NK-92 (cell line): ENCODE measurements around the gene UBE2S.
A peak's percentile ranks its signal among the peaks of the same experiment; 100 is the strongest.
"Not testable (repeated sequence)": the region's sequence is repeated elsewhere in the genome, so short reads cannot be mapped to it uniquely, and the experiment has no call there.

ENCODE experiments used
- DNase-seq: peaks from one replicate; lab custom pipeline; 2025; ENCODE audit not compliant: unreplicated experiment; lab: John Stamatoyannopoulos, UW

Gene UBE2S

DNA sequence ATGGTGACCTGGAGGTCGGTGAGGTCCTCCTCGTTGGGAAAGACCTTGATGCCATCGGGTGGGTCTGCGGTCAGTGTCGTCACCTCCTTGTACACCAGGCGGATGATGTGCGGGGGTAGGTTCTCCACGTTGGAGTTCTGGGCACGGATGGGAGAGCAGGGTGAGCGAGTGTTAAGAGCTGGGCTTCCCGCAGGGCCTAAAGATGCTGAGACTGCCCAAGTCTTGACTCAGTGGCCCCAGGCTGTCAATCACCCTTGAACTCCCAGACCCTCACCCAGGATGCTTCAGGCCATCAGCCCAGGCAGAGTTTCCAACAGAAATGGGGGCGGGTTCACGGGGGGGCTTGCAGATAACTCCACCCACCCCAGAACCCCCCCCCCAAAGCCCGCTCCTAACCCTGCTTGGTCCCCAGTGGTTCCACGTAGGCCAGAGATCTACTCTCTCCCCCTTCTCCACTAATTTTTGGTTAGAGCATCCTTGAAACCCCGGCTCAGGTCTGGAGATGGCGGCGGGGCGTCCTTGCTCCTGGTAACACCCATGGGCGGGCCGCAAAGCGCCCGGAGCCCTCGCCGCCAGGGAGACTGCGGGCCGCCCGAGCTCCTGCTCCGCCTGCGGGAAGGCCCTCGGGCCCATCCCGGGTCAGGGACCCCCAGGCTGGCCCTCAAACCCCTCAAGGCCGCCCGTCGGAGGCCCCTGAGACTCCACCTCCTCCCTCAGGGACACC, 600 bp downstream of the UBE2S start:
- DNase-seq: no peak

GRCh38 chr19:55406091-55406825, 1.3 kb downstream of the UBE2S start:
- no peak for DNase-seq

- no peak for DNase-seq
Observed at GRCh38 chr19:55405638-55406037, 1.9 kb downstream of the UBE2S start.

GRCh38 chr19:55402509-55402908, 5.1 kb downstream of the UBE2S start:
- DNase-seq: no peak

GRCh38 chr19:55401390-55401789, 6.2 kb downstream of the UBE2S start:
- DNase-seq: not testable (repeated sequence)

DNA sequence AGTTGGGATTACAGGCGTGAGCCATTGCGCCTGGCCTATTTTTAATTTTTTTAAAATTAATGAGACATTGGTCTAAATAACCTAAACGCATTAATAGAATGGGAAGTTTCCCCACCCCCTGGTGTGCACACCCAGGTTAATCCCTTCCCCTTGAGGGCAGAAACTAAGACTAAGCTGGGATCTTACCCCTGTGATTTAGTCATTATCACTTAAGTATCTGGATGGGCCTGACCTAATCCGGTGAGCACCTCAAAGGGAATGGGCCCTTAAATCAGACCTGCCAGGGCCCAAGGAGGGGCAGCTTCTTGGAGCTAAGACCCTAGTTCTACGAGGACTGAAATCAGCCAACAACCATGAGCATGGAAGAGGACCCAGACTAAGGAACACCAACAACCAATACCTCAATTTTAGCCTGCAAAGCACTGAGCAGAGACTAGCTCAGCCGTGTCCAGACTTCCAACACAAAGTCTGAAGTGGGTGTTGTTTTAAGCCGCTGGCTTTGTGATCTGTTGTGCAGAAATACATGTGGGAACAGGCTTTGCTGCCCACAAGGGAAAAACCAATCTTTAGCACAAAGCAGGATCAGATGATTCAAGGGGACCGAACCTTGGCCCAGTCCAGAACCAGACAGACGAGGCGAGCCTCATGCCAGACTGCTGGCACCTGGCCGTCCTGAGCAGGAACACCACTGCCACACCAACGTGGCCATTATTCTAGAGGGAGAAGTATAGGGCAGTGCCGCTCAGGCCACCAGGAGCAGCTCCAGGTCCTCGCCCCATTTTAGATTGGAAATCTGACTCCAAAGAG, 7.1 kb downstream of the UBE2S start:
- DNase-seq: no peak

GRCh38 chr19:55398200-55398925, 9.2 kb downstream of the UBE2S start:
- DNase-seq: no peak

DNA sequence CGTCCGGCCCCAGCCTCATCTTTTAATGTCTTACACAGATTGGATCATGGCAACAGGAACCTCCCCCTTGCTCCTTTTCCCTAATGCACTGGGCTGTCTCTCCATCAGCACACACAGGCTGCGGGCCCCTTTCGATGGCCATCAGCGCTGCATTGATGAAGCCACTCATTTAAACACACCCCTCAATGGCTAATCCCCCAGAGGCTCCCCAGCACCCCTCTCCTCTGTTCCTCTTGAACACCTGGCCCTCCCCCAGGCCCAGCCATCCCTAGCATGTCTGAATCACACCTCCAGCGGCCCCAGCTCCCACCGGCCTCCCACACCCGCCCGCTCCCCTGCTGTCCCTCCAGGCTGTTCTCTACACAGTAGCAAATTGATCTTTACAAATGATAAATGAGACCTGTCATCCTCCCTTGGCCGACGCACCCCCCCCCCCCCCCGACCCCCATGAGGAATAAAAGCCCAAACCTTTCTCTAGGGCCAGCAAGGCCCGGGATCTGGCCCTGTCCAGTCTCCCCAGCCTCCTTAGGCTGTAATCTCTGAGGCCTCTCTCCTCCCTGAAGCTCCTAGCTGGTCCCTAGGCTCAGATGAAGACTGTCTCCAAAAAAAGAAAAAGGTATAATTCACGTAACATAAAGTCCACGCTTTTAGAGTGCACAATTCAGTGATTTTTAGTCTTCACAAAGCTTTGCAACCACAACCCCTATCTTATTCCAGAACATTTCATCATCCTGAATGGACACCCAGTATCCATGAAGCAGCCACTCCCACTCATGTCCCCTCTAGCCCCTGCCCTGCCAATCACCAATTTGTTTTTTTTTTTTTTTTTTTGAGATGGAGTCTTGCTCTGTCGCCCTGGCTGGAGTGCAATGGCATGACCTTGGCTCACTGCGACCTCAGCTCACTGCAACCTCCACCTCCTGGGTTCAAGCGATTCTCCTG, 14.5 kb downstream of the UBE2S start:
- no peak for DNase-seq

DNA sequence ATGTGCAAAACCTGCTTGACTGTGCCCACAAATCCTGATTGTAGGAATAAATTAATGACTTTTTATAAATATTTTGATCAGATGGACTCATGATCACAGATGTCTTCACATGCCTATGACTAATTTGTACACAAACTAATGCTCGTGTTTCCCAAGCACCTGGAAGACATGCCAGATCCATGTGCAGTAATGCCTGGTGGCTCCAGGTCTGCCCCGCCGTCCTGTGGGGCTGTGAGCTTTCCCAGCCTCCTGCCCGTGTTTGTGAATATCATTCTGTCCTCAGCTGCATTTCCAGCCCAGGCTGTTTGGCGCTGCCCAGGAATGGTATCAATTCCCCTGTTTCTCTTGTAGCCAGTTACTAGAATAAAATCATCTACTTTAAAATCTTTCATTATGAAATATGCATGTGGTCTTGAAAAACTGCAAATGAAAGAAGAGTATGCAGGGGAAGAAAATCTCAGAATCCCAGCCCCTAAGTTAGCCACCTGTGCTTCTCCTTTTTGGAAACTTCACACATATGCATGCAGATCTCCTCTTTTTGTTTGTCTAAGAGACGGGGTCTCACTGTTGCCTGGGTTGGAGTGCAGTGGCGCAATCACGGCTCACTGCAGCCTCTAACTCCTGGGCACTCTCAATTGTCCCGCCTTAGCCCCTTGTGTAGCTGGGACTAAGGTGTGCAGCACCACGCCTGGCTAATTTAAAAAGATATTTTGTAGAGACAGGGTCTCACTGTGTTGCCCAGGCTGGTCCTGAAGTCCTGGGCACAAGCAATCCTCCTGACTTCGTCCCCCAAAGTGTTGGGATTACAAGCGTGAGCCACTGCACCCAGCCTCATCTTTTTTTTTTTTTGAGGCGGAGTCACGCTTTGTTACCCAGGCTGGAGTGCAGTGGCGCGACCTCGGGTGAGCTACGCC, 15.6 kb downstream of the UBE2S start:
- DNase-seq: no peak

DNA sequence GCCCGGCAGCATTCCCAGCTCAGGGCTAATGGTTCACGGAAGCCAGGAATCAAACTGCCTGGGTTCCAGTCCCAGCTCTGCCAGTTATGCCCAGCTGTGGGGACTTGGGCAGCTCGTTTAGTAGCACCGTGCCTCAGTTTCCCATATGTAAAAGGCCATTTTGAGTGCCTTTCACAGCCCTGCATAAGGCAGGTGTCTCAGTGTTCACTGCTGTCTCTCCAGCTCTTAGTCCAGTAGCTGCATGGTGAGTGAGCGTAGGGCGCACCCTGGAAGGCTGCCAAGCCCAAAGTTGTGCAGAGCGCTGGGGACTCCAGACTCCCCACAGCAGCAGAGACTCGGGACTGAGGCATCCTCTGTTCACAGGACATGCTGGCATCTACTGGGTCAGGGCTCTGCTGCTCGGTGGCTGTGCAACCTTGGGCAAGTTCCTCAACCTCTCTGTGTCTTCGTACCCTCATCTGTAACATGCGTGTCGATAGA, 16.4 kb downstream of the UBE2S start:
- DNase-seq: no peak

DNA sequence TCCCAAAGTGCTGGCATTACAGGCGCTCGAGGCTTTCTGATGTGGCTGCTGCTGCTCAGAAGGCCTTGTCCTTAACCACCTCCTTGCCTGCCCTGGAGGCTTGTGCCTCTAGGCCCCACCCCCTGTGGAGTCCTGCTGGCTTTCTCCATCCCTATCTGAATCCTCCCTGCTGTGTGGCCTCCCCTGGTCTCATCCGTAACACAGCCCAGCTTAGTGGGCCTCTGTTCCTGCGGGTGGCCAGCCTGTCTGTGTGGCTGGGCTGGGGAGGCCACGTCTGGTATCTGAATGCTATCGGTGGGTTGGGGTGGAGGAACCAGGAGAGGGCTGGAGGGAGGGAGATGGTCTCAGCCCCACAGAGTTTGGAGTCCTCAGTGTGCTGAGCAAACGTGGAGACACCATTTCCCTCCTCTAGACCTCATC, 17.1 kb downstream of the UBE2S start:
- DNase-seq: no peak

DNA sequence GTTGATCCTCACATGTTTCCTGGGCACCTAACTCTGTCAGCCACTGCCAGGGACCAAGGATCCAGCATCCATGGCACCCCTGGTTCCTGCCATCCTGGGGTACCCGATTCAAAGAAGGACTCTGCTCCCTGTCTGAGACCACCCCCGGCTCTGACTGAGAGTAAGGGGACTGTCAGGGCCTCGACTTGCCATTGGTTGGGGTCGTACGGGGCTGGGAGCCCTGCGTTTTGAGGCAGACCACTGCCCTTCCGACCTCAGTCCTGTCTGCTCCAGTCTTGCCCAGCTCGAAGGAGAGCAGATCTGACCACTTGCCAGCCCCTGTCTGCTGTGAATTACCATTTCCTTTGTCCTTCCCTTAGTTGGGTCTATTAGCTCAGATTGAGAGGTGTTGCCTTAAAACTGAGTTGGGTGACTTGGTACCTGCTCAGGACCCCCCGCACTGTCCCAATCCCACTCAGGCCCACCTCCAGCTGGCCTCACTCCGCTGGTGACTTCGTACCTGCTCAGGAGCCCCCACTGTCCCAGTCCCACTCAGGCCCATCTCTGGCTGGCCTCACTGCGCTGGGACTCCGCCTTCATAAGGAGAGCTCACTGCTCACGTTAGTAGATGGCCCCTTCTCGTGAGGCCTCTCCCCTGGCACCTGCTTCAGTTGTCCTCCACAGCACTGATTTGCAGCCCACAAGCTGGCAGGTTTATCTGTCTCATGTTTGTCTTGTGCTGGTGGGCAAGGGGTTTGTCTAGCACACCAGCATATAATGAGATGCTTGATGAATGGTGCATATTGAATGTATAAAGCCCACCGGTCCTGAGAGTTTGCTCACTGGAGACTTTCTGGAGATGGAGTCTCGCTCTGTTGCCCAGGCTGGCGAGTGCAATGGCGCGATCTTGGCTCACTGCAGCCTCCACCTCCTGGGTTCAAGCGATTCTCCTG, 17.9 kb downstream of the UBE2S start:
- no peak for DNase-seq

DNA sequence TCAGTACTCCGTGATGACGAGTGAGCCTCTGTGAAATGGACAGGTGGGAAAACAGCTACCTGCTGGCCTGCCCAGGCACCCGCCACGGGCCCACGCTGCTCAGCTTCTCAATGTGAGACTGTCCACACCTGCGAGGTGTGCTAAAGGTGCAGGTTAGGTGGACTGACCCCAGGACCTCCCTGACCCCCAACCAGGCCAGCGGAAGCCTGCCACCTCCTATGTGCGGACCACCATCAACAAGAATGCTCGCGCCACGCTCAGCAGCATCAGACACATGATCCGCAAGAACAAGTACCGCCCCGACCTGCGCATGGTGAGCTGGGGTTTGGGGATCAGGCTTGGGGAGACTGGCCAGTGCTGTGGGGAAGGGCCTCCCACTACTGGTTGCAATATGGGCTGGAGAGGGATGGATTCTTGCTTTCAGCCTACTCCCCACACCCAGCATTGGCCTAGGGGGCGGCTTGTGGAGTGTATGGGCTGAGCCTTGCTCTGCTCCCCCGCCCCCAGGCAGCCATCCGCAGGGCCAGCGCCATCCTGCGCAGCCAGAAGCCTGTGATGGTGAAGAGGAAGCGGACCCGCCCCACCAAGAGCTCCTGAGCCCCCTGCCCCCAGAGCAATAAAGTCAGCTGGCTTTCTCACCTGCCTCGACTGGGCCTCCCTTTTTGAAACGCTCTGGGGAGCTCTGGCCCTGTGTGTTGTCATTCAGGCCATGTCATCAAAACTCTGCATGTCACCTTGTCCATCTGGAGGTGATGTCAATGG, 19.7 kb downstream of the UBE2S start:
- no peak for DNase-seq

DNA sequence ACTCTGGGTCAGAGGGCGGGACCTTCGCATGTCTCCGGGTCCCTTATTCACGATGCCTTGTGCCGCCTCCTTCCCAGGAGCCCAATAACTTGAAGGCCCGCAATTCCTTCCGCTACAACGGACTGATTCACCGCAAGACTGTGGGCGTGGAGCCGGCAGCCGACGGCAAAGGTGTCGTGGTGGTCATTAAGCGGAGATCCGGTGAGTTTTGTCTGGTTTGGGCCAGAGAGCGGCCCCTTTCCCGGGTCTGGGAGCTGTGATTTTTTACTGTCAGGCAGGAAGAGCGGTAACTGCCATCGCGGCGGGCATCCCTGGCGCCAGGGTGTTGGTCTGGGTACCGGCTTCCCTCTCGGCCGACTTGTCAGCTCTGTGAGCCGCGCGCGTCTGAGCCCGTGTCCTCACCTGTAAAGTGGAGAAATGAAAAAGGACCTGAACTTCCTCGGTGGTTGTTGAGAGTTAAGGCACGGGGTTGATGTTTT, 21.1 kb downstream of the UBE2S start:
- DNase-seq: no peak

DNA sequence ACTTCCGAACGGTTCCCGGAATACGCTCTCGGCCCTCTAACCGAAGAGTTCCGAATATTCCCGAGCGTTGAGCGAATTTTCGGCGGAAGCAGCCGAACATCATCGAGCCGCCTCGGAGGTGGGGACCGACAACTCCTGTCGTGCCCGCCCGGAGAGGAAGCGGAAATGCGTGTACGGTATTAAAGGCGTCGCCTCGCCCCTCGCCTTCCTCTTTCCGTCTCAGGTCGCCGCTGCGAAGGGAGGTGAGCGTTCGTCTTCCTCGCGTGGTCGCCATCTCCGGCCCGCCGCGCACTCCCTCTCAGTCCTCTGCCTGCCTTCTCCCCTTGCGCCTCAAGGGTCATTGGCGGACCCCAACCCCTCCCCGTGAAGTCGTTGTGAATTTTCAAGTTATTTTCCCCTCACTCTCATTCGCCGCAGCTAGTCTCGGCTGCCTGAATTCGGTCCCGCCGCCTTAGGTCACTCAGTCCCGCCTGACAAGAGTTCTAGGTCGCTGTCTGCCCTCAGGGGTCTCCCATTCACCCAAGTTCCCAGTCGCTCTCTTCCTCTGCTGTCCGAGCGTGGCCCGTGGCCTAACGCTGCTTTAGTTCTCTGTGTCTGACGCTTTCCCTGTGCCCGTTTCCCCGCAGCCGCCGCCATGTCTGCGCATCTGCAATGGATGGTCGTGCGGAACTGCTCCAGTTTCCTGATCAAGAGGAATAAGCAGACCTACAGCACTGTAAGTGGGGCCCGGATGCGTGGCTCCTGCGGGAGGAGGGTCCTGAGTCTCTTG, 21.7 kb downstream of the UBE2S start, which contains the start of gene RPL28:
Gene RPL28 (plus strand): TSS at position 209 of the 769 bp plus-strand sequence. CDS start 426 bp downstream, at position 635.
- peak; percentile 89 for DNase-seq
